ENCODE results near the gene ZNF101. TPM values are rescaled to one million over a fixed set of nuclear protein-coding genes. Genes with fewer than 3 reads are reported as not detected.

Gene ZNF101
- total and polyA plus RNA-seq, 5 donors: 3.1 to 5.9 (median 4.3) TPM

DNA sequence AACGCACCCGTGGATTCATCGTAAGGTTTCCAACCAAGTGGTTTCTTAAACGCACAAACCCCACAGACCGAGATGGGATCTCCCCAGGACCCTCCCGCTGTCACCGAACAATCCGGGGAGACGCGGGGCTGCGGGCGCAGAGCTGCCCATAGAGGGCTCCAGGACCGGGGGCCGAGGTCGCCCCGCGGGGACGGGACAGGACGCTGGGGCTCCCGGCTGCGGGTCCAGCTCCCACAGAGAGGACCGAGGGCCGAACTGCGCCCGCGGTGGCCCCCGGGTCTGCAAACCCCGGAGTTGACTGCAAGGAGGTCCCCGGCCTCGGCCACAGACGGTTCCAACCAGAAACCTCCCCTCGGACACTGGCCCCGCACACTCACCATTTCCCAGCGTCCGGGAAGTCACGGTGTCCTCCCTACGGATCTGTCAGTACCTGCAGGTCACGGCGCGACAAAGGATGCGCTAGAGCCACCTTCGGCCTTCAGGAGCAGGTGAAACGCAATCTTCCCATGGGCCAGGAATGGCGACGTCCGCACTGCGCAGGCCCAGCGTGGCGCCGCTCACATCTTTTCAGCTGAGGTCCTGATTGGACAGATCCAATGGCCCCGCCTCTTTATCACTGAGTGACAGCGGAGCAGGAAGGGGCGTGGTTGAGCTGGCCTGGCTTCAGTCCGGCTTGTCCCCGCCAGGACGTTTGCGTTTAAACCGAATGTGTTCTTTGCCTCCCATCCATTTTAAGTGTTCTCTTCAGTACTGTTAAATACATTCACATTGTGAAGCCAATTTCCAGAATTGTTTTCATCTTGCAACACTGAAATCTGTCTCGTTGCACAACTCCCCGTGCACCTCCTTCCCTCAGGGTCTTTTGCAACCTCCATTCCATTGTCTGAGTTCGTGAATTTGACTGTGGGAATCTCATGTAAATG, 64.2 kb downstream of the ZNF101 start, which contains the start of gene ZNF14:
TSS of gene ZNF14 (minus strand) at position 534 of the 923 bp plus-strand sequence. CDS start at position 380, 154 bp downstream.
- peak within 1 kb of the TSS; percentile 49 for H3K27ac ChIP-seq (ENCODE audit: low read length)
- no peaks in the 10 kb centered on the region for H3K9me3 ChIP-seq (ENCODE audit: control insufficient read depth, low read length)
- H3K4me1 ChIP-seq (ENCODE audit: control insufficient read depth, insufficient read depth, low read length): no peaks in the 10 kb centered on the region
- peak; percentile 100 for ATAC-seq
- peak within 1 kb of the TSS; percentile 75 for H3K4me3 ChIP-seq (ENCODE audit: low read length)
- intact Hi-C loops (cut with DNase I): no loop called here
- WGBS: under 1% methylated on average over 61 of the region's 61 CpGs
- peak; percentile 93 to 97 (median 96) for DNase-seq
- H3K27me3 ChIP-seq (ENCODE audit: control insufficient read depth, insufficient read depth): no peaks in the 10 kb centered on the region

Other genes with a start within 250 kb of the ZNF101 start
- gene TSSK6, start 153.3 kb upstream of the ZNF101 start, total RNA-seq: under 1 TPM; 0.28 to 0.97 (median 0.82) TPM
- gene TSSK6, start 153.3 kb upstream of the ZNF101 start, polyA plus RNA-seq: 0.77 TPM
- gene NDUFA13, start 152.6 kb upstream of the ZNF101 start, total RNA-seq: 1,000 to 10,000 TPM in 1 of 4 donors, 100 to 1,000 TPM in 3; 785 to 1,013 (median 850) TPM
- 1,226 TPM for gene NDUFA13, start 152.6 kb upstream of the ZNF101 start, polyA plus RNA-seq
- gene YJEFN3, start 139.9 kb upstream of the ZNF101 start, total RNA-seq: 1 to 10 TPM; 1.3 to 4.3 (median 1.6) TPM
- 2.9 TPM for gene YJEFN3, start 139.9 kb upstream of the ZNF101 start, polyA plus RNA-seq
- under 1 TPM; 0.08 to 0.39 (median 0.22) TPM for gene CILP2, start 130.6 kb upstream of the ZNF101 start, total RNA-seq
- gene CILP2, start 130.6 kb upstream of the ZNF101 start, polyA plus RNA-seq: 0.05 TPM
- under 1 TPM in 1 of 4 donors, not detected in 3; 0.56 TPM for gene PBX4, start 50.2 kb upstream of the ZNF101 start, total RNA-seq
- gene PBX4, start 50.2 kb upstream of the ZNF101 start, polyA plus RNA-seq: 0.36 TPM
- gene LPAR2, start 40.6 kb upstream of the ZNF101 start, total RNA-seq: 1 to 10 TPM in 2 of 4 donors, under 1 TPM in 2; 0.57 to 3.0 (median 1.2) TPM
- 1.1 TPM for gene LPAR2, start 40.6 kb upstream of the ZNF101 start, polyA plus RNA-seq
- gene GMIP, start 25.2 kb upstream of the ZNF101 start, total RNA-seq: 1 to 10 TPM; 3.1 to 6.3 (median 5.3) TPM
- 2.3 TPM for gene GMIP, start 25.2 kb upstream of the ZNF101 start, polyA plus RNA-seq
- gene ATP13A1, start 5.2 kb upstream of the ZNF101 start, total RNA-seq: 10 to 100 TPM; 21.7 to 28.0 (median 23.6) TPM
- gene ATP13A1, start 5.2 kb upstream of the ZNF101 start, polyA plus RNA-seq: 16.7 TPM
- gene ZNF14, start 64.3 kb downstream of the ZNF101 start, total RNA-seq: 1 to 10 TPM; 4.4 to 5.8 (median 5.3) TPM
- gene ZNF14, start 64.3 kb downstream of the ZNF101 start, polyA plus RNA-seq: 3.5 TPM
- gene ZNF506, start 152.9 kb downstream of the ZNF101 start, total RNA-seq: 10 to 100 TPM; 13.6 to 17.4 (median 15.1) TPM
- gene ZNF506, start 152.9 kb downstream of the ZNF101 start, polyA plus RNA-seq: 6.6 TPM
- gene ZNF253, start 197.0 kb downstream of the ZNF101 start, total RNA-seq: 1 to 10 TPM; 7.5 to 8.9 (median 8.6) TPM
- gene ZNF253, start 197.0 kb downstream of the ZNF101 start, polyA plus RNA-seq: 5.4 TPM
- 1 to 10 TPM; 1.7 to 2.2 (median 2.0) TPM for gene ZNF93, start 232.1 kb downstream of the ZNF101 start, total RNA-seq
- 1.9 TPM for gene ZNF93, start 232.1 kb downstream of the ZNF101 start, polyA plus RNA-seq

All from right cardiac atrium (tissue), 5 donors.